SKM-1 (cell line): ENCODE results near the gene RHOXF1.
"Not testable (repeated sequence)": the region's sequence is repeated elsewhere in the genome, so short reads cannot be mapped to it uniquely, and the experiment has no call there.

Experiments
- DNase-seq: peaks from one replicate; lab custom pipeline; 2025; ENCODE audit not compliant: unreplicated experiment; lab: John Stamatoyannopoulos, UW

RHOXF1 gene

GRCh38 chrX:120087289-120088017, 28.3 kb downstream of the RHOXF1 start:
- no peak for DNase-seq

- DNase-seq: not testable (repeated sequence)
Measured at GRCh38 chrX:120085553-120086185, 30.0 kb downstream of the RHOXF1 start.

- DNase-seq: not testable (repeated sequence)
Measured at GRCh38 chrX:120077590-120077989, 38.1 kb downstream of the RHOXF1 start, which contains the start of gene RHOXF2B. TSS of gene RHOXF2B (minus strand) at chrX:120077690. CDS start at chrX:120077552, 138 bp downstream.

- DNase-seq: not testable (repeated sequence)
Measured at GRCh38 chrX:120066169-120066568, 49.5 kb downstream of the RHOXF1 start.
